ENCODE measurements around the gene FAM221B.

The FAM221B gene

DNA sequence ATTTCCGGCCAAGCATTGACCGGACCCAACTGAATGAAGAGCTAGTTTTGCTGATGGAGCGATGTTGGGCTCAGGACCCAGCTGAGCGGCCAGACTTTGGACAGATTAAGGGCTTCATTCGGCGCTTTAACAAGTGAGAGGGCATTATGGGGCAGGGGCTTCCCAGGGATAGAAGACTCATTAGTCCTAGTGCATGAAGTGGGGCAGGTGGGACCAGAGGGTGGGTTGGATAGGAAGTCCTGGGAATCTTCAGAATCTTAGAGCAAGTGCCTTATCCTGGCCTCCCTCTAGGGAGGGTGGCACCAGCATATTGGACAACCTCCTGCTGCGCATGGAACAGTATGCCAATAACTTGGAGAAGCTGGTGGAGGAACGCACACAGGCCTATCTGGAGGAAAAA lies 22.4 kb downstream of the FAM221B start:
- Histone ChIP-seq H2AFZ (no peak overlapping the region), H3K9ac (no peak overlapping the region), H3K4me1 (no peaks in the 10 kb centered on the region), H3K4me2 (ENCODE audit: low read length) (no peak overlapping the region), H3K27ac (no peak overlapping the region), H3K79me2 (no peaks in the 10 kb centered on the region), H3K4me3 (ENCODE audit: low read depth, low read length) (no peak overlapping the region), H3K9me3 (ENCODE audit: control insufficient read depth, low read length) (no peaks in the 10 kb centered on the region), H3K36me3 (ENCODE audit: control insufficient read depth, insufficient read depth, low read length) (no peaks in the 10 kb centered on the region), H3K27me3 (ENCODE audit: control insufficient read depth, insufficient read depth, low read length) (no peaks in the 10 kb centered on the region)
- TF ChIP-seq, protein P1, sequence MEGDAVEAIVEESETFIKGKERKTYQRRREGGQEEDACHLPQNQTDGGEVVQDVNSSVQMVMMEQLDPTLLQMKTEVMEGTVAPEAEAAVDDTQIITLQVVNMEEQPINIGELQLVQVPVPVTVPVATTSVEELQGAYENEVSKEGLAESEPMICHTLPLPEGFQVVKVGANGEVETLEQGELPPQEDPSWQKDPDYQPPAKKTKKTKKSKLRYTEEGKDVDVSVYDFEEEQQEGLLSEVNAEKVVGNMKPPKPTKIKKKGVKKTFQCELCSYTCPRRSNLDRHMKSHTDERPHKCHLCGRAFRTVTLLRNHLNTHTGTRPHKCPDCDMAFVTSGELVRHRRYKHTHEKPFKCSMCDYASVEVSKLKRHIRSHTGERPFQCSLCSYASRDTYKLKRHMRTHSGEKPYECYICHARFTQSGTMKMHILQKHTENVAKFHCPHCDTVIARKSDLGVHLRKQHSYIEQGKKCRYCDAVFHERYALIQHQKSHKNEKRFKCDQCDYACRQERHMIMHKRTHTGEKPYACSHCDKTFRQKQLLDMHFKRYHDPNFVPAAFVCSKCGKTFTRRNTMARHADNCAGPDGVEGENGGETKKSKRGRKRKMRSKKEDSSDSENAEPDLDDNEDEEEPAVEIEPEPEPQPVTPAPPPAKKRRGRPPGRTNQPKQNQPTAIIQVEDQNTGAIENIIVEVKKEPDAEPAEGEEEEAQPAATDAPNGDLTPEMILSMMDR (IDR thresholded peaks at IDR 0.05): no peak

DNA sequence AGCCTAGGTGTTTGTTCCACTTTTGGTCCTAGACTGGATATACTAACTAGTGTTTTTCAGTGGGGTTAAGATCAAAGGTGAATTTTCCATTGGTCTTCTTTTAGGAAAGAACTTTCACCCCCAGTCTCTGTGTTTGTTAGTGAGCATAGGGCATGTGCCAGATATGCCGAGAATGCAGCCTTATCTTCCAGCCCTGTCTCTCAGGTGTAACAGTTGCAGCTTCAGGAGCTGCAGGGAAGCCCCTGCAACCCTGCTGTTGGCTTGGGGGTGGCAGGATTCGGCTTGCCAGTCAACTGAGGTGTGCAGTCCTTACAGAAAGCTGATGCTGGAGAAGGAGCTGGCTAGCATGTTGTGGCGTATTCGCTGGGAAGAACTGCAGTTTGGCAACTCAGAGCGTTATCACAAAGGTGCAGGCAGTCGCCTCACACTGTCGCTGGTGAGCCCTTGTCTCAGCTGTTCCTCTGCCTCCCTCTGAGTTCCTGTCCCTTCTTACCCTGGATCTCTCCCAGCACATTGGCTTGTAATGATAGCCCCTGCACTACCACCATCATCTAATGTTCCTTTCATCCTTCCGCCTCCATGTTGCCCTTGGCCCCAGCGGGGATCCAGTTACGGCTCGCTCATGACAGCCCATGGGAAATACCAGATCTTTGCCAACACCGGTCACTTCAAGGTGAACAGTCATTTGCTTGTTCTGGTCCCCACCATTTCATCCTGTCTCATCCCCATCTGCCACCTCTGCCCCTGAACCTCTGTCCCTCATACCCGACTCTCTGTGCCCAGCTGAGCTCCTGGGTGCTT lies 27.0 kb downstream of the FAM221B start:
- TF ChIP-seq, protein P1 (IDR thresholded peaks at IDR 0.05): no peak
- no peaks in the 10 kb centered on the region for H3K36me3 ChIP-seq (ENCODE audit: control insufficient read depth, insufficient read depth, low read length)
- no peak overlapping the region for H3K4me2 ChIP-seq (ENCODE audit: low read length)
- no peaks in the 10 kb centered on the region for H3K79me2 ChIP-seq
- no peak overlapping the region for H3K27ac ChIP-seq
- H3K4me3 ChIP-seq (ENCODE audit: low read depth, low read length): no peak overlapping the region
- no peak overlapping the region for H2AFZ ChIP-seq
- no peak overlapping the region for H3K9ac ChIP-seq
- H3K4me1 ChIP-seq: no peaks in the 10 kb centered on the region
- H3K27me3 ChIP-seq (ENCODE audit: control insufficient read depth, insufficient read depth, low read length): no peaks in the 10 kb centered on the region
- no peaks in the 10 kb centered on the region for H3K9me3 ChIP-seq (ENCODE audit: control insufficient read depth, low read length)

DNA sequence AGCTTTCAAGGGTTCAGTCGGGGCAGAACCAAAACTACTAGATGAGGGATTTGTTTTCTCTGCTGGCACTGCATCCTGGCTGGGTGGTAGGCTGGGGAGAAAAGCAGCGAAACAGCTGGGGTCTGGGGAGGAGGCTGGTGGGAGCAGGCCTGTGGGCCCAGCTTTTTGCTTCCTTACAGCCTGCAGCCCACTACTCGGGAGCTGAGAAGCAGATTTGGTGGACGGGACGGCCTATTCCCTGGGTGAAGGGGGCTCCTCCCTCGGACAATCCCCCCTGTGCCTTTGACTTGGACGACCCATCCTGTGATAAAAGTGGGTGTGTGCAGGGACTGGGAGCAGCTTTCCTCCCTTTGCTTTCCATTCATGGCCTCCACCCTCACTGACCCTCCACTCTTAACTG lies 28.0 kb downstream of the FAM221B start:
- no peak overlapping the region for H2AFZ ChIP-seq
- H3K4me3 ChIP-seq (ENCODE audit: low read depth, low read length): no peak overlapping the region
- H3K9ac ChIP-seq: no peak overlapping the region
- TF ChIP-seq, protein P1 (IDR thresholded peaks at IDR 0.05): no peak
- no peaks in the 10 kb centered on the region for H3K79me2 ChIP-seq
- no peak overlapping the region for H3K4me2 ChIP-seq (ENCODE audit: low read length)
- H3K9me3 ChIP-seq (ENCODE audit: control insufficient read depth, low read length): no peaks in the 10 kb centered on the region
- no peaks in the 10 kb centered on the region for H3K36me3 ChIP-seq (ENCODE audit: control insufficient read depth, insufficient read depth, low read length)
- no peak overlapping the region for H3K27ac ChIP-seq
- no peaks in the 10 kb centered on the region for H3K4me1 ChIP-seq
- H3K27me3 ChIP-seq (ENCODE audit: control insufficient read depth, insufficient read depth, low read length): no peaks in the 10 kb centered on the region

DNA sequence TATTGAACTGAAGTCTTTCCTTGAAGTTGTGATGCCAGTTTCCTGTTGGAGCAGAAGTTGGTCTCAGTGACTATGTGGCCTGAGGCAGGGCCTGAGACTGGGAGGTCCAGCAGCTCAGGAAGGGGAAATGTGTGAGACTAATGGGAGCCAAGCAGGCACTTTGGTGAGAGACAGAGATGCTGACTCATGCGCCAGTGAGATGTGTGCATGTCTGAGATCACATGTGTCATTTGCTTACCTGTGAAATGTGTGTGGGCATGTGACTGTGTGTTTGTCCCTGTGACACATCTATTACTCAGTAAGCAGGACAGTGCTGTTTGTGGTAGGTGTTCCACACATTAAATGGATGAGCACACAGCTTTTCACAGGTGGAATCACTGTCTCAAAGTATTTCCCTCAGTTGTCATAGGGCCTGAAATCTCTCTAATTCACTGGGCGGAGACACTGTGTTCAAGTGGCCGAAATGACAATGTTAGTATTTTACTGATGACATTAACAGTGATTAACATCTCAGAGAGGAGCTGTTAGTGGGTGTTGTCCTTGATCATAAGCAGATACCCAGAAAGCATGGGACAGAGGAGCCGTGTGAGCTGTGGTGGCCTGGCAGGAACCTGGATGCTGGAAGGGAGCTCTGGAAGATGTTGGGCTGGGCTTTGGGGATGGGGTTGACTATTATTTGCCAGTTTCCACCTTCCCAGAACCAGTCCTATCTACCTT lies 29.7 kb downstream of the FAM221B start:
- H3K27ac ChIP-seq: no peak overlapping the region

More for the DNA sequence above, 29.7 kb downstream of the FAM221B start:
- H3K9ac ChIP-seq: no peak overlapping the region
- H3K4me1 ChIP-seq: no peaks in the 10 kb centered on the region
- H3K79me2 ChIP-seq: no peaks in the 10 kb centered on the region
- no peaks in the 10 kb centered on the region for H3K36me3 ChIP-seq (ENCODE audit: control insufficient read depth, insufficient read depth, low read length)
- TF ChIP-seq, protein P1 (IDR thresholded peaks at IDR 0.05): no peak
- H2AFZ ChIP-seq: no peak overlapping the region
- H3K9me3 ChIP-seq (ENCODE audit: control insufficient read depth, low read length): no peaks in the 10 kb centered on the region
- H3K4me2 ChIP-seq (ENCODE audit: low read length): no peak overlapping the region
- no peak overlapping the region for H3K4me3 ChIP-seq (ENCODE audit: low read depth, low read length)
- H3K27me3 ChIP-seq (ENCODE audit: control insufficient read depth, insufficient read depth, low read length): no peaks in the 10 kb centered on the region
